Peyer's patch (tissue), 4 donors: ENCODE data around the gene SLC22A7.
A peak's percentile ranks its signal among the peaks of the same experiment; 100 is the strongest.

ENCODE experiments used
- POLR2A ChIP-seq, 2 donors: fragments of 450-650 bp; IDR thresholded peaks; one replicate each; pipeline ENCODE4 v1.5.1; 2017; ENCODE audit warnings: antibody characterized with exemption in 2 of 2, mild to moderate bottlenecking in 2 of 2, moderate library complexity in 2 of 2
- TF ChIP-seq, protein P1 (sequence below), 6 experiments: fragments of 450-650 bp in 4 of 6; fragments of 200-600 bp in 2 of 6; sonication (generic) in 1 of 6; IDR thresholded peaks; one replicate each; pipeline ENCODE4 v1.5.1; 2017 to 2019; ENCODE audit warnings: antibody characterized with exemption in 6 of 6, mild to moderate bottlenecking in 3 of 6, moderate library complexity in 1 of 6

DNA sequence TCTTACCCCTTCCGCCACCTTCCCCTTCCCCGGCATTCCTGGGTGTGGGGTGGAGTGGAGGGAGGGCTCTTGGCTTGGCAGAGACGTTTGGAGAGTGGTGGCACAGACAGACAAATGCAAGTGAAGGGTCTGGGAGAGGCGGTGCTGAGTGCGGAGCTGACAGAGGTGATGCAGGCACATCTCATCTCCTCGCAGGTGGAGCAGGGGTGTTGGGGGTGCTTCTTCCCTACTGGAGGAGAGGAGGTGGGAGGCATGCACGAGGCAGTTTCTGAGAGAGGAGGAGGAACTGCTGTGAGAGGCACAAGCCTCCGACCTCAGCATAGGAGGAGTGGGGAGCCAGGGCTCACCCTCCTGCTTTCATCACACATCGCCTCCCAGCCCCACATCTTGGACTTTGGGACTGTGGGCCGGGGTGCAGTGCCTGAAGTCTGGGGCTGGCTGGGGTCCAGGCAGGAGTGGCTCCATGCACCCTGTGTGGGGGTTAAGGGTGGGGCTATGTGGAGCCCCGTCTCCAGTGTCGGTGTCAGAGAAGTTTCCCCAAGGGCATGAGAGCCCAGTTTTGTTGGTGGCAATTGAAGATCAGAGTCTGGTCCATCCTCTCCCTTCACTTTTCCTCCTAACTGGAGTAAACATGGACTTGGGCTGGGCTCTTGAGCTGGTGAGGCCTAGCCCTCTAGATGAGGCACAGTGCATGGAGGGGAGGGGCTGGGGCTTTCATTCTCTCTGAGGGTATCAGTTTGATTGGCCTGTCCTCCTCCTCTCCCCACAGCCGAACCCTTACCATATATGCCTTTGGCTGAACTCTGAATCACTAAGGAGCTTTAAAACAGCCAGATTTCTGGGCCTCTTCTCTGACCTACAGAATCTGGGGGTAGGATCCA, 20.2 kb upstream of the SLC22A7 start:
- peak; percentile 77 to 82 for TF ChIP-seq POLR2A (IDR thresholded peaks at IDR 0.05)
- TF ChIP-seq, protein P1, sequence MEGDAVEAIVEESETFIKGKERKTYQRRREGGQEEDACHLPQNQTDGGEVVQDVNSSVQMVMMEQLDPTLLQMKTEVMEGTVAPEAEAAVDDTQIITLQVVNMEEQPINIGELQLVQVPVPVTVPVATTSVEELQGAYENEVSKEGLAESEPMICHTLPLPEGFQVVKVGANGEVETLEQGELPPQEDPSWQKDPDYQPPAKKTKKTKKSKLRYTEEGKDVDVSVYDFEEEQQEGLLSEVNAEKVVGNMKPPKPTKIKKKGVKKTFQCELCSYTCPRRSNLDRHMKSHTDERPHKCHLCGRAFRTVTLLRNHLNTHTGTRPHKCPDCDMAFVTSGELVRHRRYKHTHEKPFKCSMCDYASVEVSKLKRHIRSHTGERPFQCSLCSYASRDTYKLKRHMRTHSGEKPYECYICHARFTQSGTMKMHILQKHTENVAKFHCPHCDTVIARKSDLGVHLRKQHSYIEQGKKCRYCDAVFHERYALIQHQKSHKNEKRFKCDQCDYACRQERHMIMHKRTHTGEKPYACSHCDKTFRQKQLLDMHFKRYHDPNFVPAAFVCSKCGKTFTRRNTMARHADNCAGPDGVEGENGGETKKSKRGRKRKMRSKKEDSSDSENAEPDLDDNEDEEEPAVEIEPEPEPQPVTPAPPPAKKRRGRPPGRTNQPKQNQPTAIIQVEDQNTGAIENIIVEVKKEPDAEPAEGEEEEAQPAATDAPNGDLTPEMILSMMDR (IDR thresholded peaks at IDR 0.05), result no peak
